ENCODE measurements around the gene PGBD4. TPM values are rescaled to one million over a fixed set of nuclear protein-coding genes. Genes with fewer than 3 reads are reported as not detected.
A peak's percentile ranks its signal among the peaks of the same experiment; 100 is the strongest.

Gene PGBD4
- under 1 TPM; 0.56 to 0.98 (median 0.83) TPM for total RNA-seq
- long read RNA-seq, result 0 reads

DNA sequence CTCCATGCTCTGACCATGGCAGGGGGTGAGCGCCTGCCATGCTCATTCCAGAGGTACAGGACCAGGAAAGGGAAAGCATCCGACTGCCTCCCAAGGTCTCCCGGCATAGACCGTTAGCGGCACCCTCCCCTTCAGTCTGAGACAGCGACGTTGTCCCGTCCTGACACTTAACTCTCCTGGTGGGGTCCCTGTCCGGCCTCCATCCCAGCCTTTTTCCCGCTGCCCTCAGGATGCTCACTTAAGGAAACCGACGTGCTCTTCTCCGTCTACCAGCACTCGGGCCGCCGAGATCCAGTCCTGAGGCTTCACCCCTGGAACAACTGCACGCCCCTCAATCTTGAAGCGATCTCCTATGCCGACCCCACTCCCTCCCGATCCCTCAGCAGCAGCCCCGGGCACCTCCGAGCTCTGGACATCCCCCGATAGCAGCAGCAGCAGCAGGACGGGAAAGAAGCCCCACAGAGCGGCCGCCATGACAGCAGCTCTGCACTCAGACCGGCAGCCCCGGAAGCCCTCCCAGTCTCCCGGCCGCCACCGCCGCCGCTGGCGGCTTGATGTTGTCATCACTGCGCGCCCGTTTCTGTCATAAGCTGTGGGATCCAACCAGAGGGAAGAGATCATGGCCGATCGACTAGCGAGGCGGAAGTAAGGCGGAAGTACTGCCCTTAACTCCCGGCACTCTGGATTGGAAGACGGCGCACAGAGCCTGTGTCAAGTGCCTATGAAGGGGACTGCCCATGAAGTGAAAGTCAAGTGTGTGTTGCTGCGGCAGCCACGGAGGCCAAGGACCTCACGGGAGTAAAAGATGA, at the start of gene PGBD4, which contains the start of gene EMC7:
PGBD4 (plus strand) TSS at position 718 of the 809 bp plus-strand sequence. CDS start 449 bp downstream, outside the sequence.
EMC7 (minus strand) TSS at position 497 of the 809 bp plus-strand sequence; CDS start at position 474, 23 bp downstream.
- Histone ChIP-seq H3K27ac (peak within 1 kb of the TSS; percentile 70 to 82 (median 73)), H3K36me3 (no peaks in the 10 kb centered on the region), H3K4me3 (peak within 1 kb of the TSS; percentile 63 to 90 (median 89)), H3K9me3 (no peaks in the 10 kb centered on the region), H3K27me3 (no peaks in the 10 kb centered on the region), H3K4me1 (peaks cover 0 to 11% (median 0%) of the 10 kb centered on the region in 4 donors)
- DNase-seq (peak; percentile 98 to 99 (median 99)), ATAC-seq (peak; percentile 99 to 100 (median 100))
- TF ChIP-seq POLR2A (IDR thresholded peaks at IDR 0.05) (peak; percentile 90), CTCF (IDR thresholded peaks at IDR 0.05) (peak in 1 of 4 donors; percentile 4)
- intact Hi-C loops (cut with DNase I), result loop anchor here (10.0 kb wide), 2 partner anchors 103 to 123 kb away; partner anchors contain the start of gene EMC4 (in 1 of the 2)
- WGBS (ENCODE audit: insufficient coverage, low coverage, low lambda C conversion rate, missing lambda C conversion rate), result 0% methylated on average over 24 of the region's 48 CpGs

DNA sequence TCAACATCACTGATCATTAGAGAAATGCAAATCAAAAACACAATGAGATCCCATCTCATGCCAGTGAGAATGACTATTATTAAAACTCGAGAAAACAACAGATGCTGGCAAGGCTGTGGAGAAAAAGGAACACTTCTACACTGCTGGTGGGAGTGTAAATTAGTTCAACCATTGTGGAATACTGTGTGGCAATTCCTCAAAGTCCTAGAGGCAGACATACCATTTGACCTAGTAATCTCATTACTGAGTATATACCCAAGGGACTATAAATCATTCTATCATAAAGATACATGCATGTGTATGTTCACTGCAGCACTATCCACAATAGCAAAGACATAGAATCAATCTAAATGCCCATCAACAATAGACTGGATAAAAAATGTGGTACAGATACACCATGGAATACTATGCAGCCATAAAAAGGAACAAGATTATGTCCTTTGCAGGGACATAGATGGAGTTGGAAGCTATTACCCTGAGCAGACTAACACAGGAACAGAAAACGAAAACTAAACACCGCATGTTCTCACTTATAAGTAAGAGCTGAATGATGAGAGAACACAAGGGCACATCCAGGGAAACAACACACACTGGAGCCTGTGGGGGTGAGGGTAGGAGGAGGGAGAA, 47.7 kb upstream of the PGBD4 start:
- DNase-seq (no peak), ATAC-seq (no peak)
- Histone ChIP-seq H3K27ac (no peak overlapping the region), H3K36me3 (no peaks in the 10 kb centered on the region), H3K4me1 (no peaks in the 10 kb centered on the region), H3K4me3 (no peak overlapping the region), H3K27me3 (no peaks in the 10 kb centered on the region), H3K9me3 (no peaks in the 10 kb centered on the region)
- intact Hi-C loops (cut with DNase I), result loop anchor here in 1 of 2 donors (10.0 kb wide), 1 partner anchor 161 kb away; the partner anchor contains the start of gene KATNBL1
- TF ChIP-seq POLR2A (IDR thresholded peaks at IDR 0.05) (no peak), CTCF (IDR thresholded peaks at IDR 0.05) (no peak)
- WGBS (ENCODE audit: insufficient coverage, low coverage, low lambda C conversion rate, missing lambda C conversion rate), result 81% methylated on average over 3 of the region's 3 CpGs

GRCh38 chr15:34055868-34056595, 45.9 kb upstream of the PGBD4 start:
- H3K27ac ChIP-seq, result no peak overlapping the region
- no peak for DNase-seq
- no peak overlapping the region for H3K4me3 ChIP-seq
- H3K4me1 ChIP-seq, result no peaks in the 10 kb centered on the region
- no peaks in the 10 kb centered on the region for H3K9me3 ChIP-seq
- ATAC-seq, result no peak
- no peaks in the 10 kb centered on the region for H3K27me3 ChIP-seq
- 77% methylated on average over 2 of the region's 3 CpGs for WGBS (ENCODE audit: insufficient coverage, low coverage, low lambda C conversion rate, missing lambda C conversion rate)
- no peak for TF ChIP-seq POLR2A (IDR thresholded peaks at IDR 0.05)
- no peak for TF ChIP-seq CTCF (IDR thresholded peaks at IDR 0.05)
- no peaks in the 10 kb centered on the region for H3K36me3 ChIP-seq
- intact Hi-C loops (cut with DNase I), result loop anchor here in 1 of 2 donors (10.0 kb wide), 1 partner anchor 159 kb away; the partner anchor contains the start of gene KATNBL1

DNA sequence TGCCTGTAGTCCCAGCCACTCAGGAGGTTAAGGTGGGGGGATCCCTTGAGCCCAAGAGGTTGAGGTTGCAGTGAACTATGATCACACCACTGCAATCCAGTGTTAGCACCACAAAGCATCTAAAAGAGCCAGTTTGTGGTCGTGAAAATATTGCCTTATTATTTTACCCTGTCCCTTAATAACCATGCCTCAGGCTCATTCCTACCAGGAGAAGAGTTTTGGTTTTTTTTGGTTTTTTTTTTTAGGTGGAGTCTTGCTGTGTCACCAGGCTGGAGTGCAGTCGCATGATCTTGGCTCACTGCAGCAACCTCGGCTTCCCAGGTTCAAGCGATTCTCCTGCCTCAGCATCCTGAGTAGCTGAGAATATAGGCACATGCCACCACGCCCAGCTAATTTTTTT, 45.0 kb upstream of the PGBD4 start:
- intact Hi-C loops (cut with DNase I), result loop anchor here in 1 of 2 donors (10.0 kb wide), 1 partner anchor 158 kb away; the partner anchor contains the start of gene KATNBL1
- H3K9me3 ChIP-seq, result no peaks in the 10 kb centered on the region
- H3K27me3 ChIP-seq, result no peaks in the 10 kb centered on the region
- ATAC-seq (no peak), DNase-seq (no peak)
- WGBS (ENCODE audit: insufficient coverage, low coverage, low lambda C conversion rate, missing lambda C conversion rate), result 98% methylated on average over 5 of the region's 5 CpGs
- no peak overlapping the region for H3K4me3 ChIP-seq
- no peaks in the 10 kb centered on the region for H3K4me1 ChIP-seq
- H3K36me3 ChIP-seq, result no peaks in the 10 kb centered on the region
- H3K27ac ChIP-seq, result no peak overlapping the region
- TF ChIP-seq CTCF (IDR thresholded peaks at IDR 0.05) (no peak), POLR2A (IDR thresholded peaks at IDR 0.05) (no peak)

Measured in right lobe of liver (tissue), 6 donors.